ENCODE data around the gene CLDN6.

Gene CLDN6

GRCh38 chr16:3038896-3039295, 20.9 kb upstream of the CLDN6 start:
- Mint-ChIP-seq H3K4me3 (no peak overlapping the region), H3K4me1 (peaks cover 15% of the 10 kb centered on the region), H3K27me3 (peaks cover 97% of the 10 kb centered on the region), H3K27ac (no peak overlapping the region), H3K9me3 (no peaks in the 10 kb centered on the region)
- ATAC-seq (no peak), DNase-seq (no peak)

DNA sequence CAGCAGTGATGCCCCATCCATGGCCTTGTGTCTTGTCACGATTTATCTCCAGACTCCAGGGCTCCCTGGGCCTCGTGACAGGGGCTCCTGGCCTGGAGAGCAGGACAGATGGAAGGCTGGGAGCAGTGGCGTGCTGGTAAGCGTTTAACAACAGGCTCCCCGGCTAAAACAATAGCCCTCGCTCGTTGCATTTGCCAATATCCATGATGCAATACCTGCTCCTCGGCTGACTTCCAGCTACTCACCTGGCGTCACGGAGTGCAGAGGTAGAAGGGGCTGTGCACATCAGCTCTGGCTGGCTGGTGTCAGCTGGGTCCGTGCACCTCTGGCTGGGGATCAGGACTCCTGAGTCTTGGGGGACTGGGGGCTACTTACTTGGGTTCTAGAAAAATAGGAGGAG, 20.3 kb upstream of the CLDN6 start:
- ATAC-seq (no peak), DNase-seq (no peak)
- H3K9me3 Mint-ChIP-seq: no peaks in the 10 kb centered on the region
- no peak overlapping the region for H3K27ac Mint-ChIP-seq
- H3K4me3 Mint-ChIP-seq: no peak overlapping the region
- H3K4me1 Mint-ChIP-seq: peaks cover 15% of the 10 kb centered on the region
- H3K27me3 Mint-ChIP-seq: peaks cover 97% of the 10 kb centered on the region

DNA sequence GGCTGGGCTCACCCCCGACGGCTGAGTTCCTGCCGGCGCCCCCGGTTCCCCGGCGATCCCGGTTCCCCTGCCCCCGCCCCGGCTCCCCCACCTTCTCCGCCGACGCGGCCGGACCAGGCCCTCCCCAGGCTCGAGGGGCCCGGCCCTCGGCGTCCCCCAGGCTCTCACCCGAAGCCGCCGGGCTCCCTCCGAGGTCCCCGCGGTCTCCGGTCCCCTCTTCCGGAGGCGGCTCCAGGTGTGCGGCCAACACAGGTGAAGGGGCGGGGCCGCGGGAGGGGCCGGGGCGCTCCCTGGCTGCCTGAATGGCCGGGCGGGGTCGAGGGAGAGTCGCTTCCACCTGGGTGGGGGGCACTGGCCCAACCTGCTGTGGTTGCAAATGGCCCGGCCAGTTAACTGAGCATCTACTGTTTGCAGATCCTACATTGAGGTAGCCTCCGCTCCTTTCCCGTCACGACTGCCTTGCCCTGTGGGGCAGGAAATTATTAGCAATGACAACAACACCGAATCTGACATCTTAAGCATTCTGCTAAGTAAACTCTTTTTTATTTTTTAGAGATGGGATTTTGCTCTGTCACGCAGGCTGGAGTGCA, 18.8 kb upstream of the CLDN6 start, which contains the start of gene BICDL2:
Gene BICDL2 (minus strand): TSS at position 219 of the 590 bp plus-strand sequence. CDS start 1,448 bp downstream, outside the sequence.
- Mint-ChIP-seq H3K27me3 (peaks cover 97% of the 10 kb centered on the region), H3K4me1 (peaks cover 26% of the 10 kb centered on the region), H3K27ac (no peak within 1 kb of the TSS), H3K4me3 (peak within 1 kb of the TSS; percentile 20 to 32), H3K9me3 (no peaks in the 10 kb centered on the region)
- ATAC-seq (peak; percentile 15), DNase-seq (no peak)

DNA sequence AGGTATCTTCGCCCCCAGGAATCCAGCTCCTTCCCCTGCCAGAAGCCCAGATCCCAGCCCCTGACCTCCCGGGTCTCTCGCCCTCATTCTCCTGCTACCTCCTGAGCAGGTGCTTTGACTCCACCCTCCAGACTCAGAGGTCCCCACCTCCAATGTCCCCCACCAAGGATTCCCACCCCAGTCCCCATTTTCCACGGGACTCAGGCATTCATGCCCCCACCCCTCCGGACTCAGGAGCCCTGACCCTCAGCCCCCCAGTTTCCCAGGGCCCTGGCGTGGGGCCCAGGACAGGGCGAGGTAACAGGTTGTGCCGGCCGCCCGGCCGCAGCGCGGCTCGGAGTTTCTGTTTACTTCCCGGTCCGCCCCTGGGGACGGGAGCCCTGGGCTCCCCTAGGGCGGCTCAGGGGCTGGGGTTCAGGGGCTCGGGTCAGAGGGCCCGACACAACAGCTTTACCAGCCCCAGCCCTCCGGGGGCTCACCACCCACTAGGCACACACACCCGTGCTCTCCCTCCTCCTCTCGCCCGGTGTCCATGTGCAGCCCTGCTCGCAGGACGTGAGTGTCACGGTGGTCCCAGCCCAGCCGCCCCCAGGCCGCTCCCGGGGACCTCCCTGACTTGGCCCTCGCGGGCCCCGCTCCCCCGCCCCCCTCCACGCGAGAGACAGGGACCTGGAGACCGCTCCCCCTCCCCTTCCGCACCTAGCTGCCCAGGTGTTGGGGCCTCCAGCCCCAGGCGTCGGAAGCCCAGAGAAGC, 18.2 kb upstream of the CLDN6 start:
- ATAC-seq: peak; percentile 23
- no peak overlapping the region for H3K27ac Mint-ChIP-seq
- H3K9me3 Mint-ChIP-seq: no peaks in the 10 kb centered on the region
- DNase-seq: no peak
- H3K4me3 Mint-ChIP-seq: peak overlapping the region in 1 of 2 donors; percentile 26
- H3K27me3 Mint-ChIP-seq: peaks cover 98% of the 10 kb centered on the region
- peaks cover 28% of the 10 kb centered on the region for H3K4me1 Mint-ChIP-seq

DNA sequence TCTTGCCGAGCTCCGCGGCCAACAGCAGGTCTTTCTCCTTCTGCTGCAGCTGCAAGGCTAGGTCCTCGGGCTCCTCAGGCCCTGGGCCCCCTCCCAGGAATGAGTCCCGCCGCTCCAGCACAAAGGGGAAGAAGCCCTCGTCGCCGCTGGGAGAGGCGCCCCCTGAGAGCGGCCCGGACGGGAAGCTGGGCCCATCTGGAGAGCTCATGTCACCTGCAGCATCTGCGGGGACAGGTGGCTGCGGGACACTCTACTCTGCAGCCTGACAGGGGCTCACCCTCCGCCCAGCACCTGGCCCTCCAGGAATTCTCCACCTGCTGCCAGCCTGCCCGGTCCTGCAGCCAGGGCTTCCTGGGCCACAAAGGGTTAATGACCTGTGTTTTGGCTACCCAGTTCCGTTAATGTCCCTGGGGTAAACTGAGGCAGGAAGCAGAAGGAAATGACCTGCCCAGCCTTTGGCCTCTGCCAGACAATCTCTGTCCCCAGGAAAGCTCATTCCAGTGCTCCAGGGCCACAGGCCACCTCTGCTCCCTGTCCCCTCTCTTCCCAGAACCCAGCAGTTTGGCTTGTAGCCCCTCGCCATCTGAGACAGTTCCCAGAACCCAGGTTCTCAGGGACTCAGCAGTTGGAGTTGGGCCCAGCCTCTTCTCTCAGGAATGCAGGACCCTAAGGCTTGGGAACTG, 17.4 kb upstream of the CLDN6 start:
- peaks cover 32% of the 10 kb centered on the region for H3K4me1 Mint-ChIP-seq
- ATAC-seq: no peak
- H3K27ac Mint-ChIP-seq: no peak overlapping the region
- no peak overlapping the region for H3K4me3 Mint-ChIP-seq
- DNase-seq: no peak
- peaks cover 98% of the 10 kb centered on the region for H3K27me3 Mint-ChIP-seq
- no peaks in the 10 kb centered on the region for H3K9me3 Mint-ChIP-seq

DNA sequence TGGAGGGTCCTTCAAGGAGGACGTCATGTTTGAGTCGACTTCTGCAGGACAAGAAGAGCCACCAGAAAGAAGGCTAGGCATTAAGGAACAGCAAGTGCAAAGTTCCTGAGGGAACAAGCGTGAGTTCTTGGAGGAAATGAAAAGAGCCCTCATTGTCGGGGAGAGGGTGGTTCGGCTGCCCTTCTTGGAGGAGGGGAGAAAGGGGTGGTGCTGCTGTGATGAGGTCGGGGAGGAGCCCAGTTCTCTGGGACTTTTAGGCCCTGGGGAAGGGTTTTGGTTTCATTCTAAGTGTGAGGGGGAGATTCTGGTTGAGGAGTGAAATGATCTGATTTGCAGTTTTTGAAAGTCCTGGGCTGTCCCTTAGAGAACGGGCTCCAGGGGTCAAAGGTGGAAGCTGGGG, 14.6 kb upstream of the CLDN6 start:
- peaks cover 60% of the 10 kb centered on the region for H3K4me1 Mint-ChIP-seq
- H3K4me3 Mint-ChIP-seq: no peak overlapping the region
- H3K27ac Mint-ChIP-seq: no peak overlapping the region
- no peak for DNase-seq
- H3K27me3 Mint-ChIP-seq: peaks cover 96% of the 10 kb centered on the region
- ATAC-seq: no peak
- H3K9me3 Mint-ChIP-seq: no peaks in the 10 kb centered on the region

GRCh38 chr16:3030222-3031212, 12.5 kb upstream of the CLDN6 start:
- no peaks in the 10 kb centered on the region for H3K9me3 Mint-ChIP-seq
- H3K4me1 Mint-ChIP-seq: peaks cover 52% of the 10 kb centered on the region
- H3K27ac Mint-ChIP-seq: no peak overlapping the region
- ATAC-seq (no peak), DNase-seq (no peak)
- H3K4me3 Mint-ChIP-seq: peak overlapping the region; percentile 33 to 75
- peaks cover 76% of the 10 kb centered on the region for H3K27me3 Mint-ChIP-seq

- Mint-ChIP-seq H3K27me3 (peaks cover 68% of the 10 kb centered on the region), H3K9me3 (no peaks in the 10 kb centered on the region), H3K4me1 (peaks cover 57% of the 10 kb centered on the region), H3K27ac (no peak overlapping the region), H3K4me3 (peak overlapping the region; percentile 64 to 75)
- peak; percentile 59 for ATAC-seq
- peak; percentile 45 to 53 for DNase-seq
Observed at GRCh38 chr16:3029491-3030221, 11.7 kb upstream of the CLDN6 start.

- Mint-ChIP-seq H3K27me3 (peaks cover 59% of the 10 kb centered on the region), H3K27ac (no peak overlapping the region), H3K9me3 (no peaks in the 10 kb centered on the region), H3K4me1 (peaks cover 63% of the 10 kb centered on the region), H3K4me3 (peak overlapping the region; percentile 64 to 75)
- DNase-seq (no peak), ATAC-seq (no peak)
Observed at GRCh38 chr16:3028716-3029319, 10.8 kb upstream of the CLDN6 start.

- Mint-ChIP-seq H3K4me1 (peaks cover 70% of the 10 kb centered on the region), H3K27ac (no peak overlapping the region), H3K27me3 (peaks cover 53% of the 10 kb centered on the region), H3K4me3 (peak overlapping the region; percentile 36 to 75), H3K9me3 (no peaks in the 10 kb centered on the region)
- DNase-seq (peak; percentile 85 to 86), ATAC-seq (peak; percentile 52)
Observed at GRCh38 chr16:3027983-3028715, 10.2 kb upstream of the CLDN6 start.

- H3K27ac Mint-ChIP-seq: no peak overlapping the region
- peaks cover 71% of the 10 kb centered on the region for H3K4me1 Mint-ChIP-seq
- no peak overlapping the region for H3K4me3 Mint-ChIP-seq
Observed at GRCh38 chr16:3027489-3027795, 9.5 kb upstream of the CLDN6 start.

DNA sequence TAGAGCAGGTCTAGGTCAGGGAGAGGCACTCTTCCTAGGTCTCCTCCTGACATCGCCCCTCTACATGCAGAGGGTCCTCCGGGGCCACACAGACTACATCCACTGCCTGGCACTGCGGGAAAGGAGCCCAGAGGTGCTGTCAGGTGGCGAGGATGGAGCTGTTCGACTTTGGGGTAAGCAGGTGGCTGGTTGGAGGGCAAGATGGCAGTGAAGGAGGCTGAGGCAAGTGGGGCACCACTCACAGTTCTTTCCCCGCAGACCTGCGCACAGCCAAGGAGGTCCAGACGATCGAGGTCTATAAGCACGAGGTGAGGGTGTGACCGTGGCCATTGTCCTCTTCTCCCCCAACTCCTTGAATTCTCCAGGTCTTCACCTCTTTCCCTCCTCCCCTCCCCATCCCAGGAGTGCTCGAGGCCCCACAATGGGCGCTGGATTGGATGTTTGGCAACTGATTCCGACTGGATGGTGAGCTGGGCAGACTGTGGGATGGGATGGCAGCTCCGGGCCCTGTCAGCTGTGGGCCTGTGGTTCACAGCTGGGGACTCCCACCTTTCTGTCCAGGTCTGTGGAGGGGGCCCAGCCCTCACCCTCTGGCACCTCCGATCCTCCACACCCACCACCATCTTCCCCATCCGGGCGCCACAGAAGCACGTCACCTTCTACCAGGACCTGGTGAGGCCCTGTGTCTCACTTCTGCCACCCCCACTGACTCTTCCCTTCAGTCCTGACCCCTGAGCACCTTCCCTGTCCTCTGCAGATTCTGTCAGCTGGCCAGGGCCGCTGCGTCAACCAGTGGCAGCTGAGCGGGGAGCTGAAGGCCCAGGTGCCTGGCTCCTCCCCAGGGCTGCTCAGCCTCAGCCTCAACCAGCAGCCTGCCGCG, 8.9 kb upstream of the CLDN6 start:
- peaks cover 40% of the 10 kb centered on the region for H3K27me3 Mint-ChIP-seq

More at GRCh38 chr16:3027489-3027795, 9.5 kb upstream of the CLDN6 start:
- H3K9me3 Mint-ChIP-seq: no peaks in the 10 kb centered on the region
- no peak for ATAC-seq
- DNase-seq: no peak
- H3K27me3 Mint-ChIP-seq: peaks cover 46% of the 10 kb centered on the region

GRCh38 chr16:3026003-3026378, 8.0 kb upstream of the CLDN6 start:
- Mint-ChIP-seq H3K9me3 (no peaks in the 10 kb centered on the region), H3K27ac (no peak overlapping the region), H3K4me1 (peaks cover 78% of the 10 kb centered on the region), H3K27me3 (peaks cover 31% of the 10 kb centered on the region), H3K4me3 (no peak overlapping the region)
- ATAC-seq (no peak), DNase-seq (no peak)

More for the DNA sequence above, 8.9 kb upstream of the CLDN6 start:
- no peak overlapping the region for H3K27ac Mint-ChIP-seq
- H3K4me1 Mint-ChIP-seq: peaks cover 71% of the 10 kb centered on the region
- ATAC-seq (no peak), DNase-seq (no peak)
- H3K9me3 Mint-ChIP-seq: no peaks in the 10 kb centered on the region
- no peak overlapping the region for H3K4me3 Mint-ChIP-seq
